Vagina (tissue), 2 donors: Measurements from ENCODE around the gene CSNK1E.

Experiments
- CTCF ChIP-seq, 3 experiments: fragments of 450-650 bp in 2 of 3; fragments of 200-600 bp in 1 of 3; sonication (generic) in 1 of 3; IDR thresholded peaks; one replicate each; pipeline ENCODE4 v1.5.1; 2017 to 2019; ENCODE audit warnings: antibody characterized with exemption in 3 of 3, mild to moderate bottlenecking in 2 of 3, moderate library complexity in 2 of 3
- POLR2A ChIP-seq, 2 donors: fragments of 450-650 bp; IDR thresholded peaks; one replicate each; pipeline ENCODE4 v1.6.1; 2017; ENCODE audit warnings: antibody characterized with exemption in 2 of 2, mild to moderate bottlenecking in 2 of 2, moderate library complexity in 2 of 2
- POLR2AphosphoS5 ChIP-seq, 2 donors: sonication (generic); formaldehyde crosslinking; IDR thresholded peaks; one replicate each; pipeline ENCODE4 v1.9.0; 2017; ENCODE audit warnings: antibody characterized with exemption in 2 of 2, mild to moderate bottlenecking in 2 of 2, low read depth in 1 of 2; ENCODE audit not compliant: insufficient read depth in 1 of 2

- TF ChIP-seq CTCF (IDR thresholded peaks at IDR 0.05) (no peak), POLR2A (IDR thresholded peaks at IDR 0.05) (no peak), POLR2AphosphoS5 (IDR thresholded peaks at IDR 0.05; ENCODE audit: insufficient read depth in 1 of 2, low read depth in 1 of 2) (no peak)
Measured at GRCh38 chr22:38300197-38300945, 16.9 kb downstream of the CSNK1E start.
